ENCODE data around the gene LMAN1.

The LMAN1 gene

DNA sequence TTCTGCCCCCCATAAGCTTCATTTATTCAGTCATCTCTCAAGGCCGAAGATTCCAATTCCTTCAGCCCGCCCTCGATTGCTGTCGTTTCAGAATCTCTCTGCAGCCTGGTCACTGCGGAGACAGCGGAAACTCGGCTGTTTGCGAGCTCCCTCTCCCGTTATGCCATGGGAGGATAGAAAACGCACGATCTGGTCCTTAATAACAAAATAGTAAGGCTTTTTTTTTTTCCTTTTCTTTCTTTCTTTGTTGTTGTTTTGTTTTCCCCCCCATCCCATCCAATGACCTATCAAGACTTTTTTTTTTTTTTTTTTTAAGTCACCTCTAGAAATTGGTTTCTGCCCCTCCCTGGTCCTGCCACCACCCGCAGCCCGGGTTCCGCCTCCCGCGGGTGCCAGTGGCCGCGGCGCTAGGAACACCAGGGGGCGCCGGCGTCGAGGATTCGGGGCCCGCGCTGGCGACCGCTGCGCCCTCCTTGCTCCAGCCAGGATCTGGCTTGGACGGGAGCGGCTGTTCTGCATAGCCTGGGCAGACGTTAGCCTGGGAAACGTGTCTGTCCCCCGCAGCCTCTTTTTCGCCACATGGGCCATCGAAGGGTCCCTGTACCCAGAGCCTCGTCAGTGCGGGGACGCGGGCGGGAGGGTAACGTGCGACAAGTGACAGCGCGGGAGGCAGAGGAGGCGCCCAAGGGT lies 50.7 kb downstream of the LMAN1 start:
- Mint-ChIP-seq H3K36me3 (ENCODE audit: low read depth) (no peaks in the 10 kb centered on the region), H3K27me3 (ENCODE audit: low read depth) (peaks cover 69% of the 10 kb centered on the region), H3K4me3 (peak overlapping the region; percentile 53 to 64 (median 59)), H3K27ac (no peak overlapping the region), H3K4me1 (no peaks in the 10 kb centered on the region), H3K9me3 (no peaks in the 10 kb centered on the region)
- TF ChIP-seq, protein P1, sequence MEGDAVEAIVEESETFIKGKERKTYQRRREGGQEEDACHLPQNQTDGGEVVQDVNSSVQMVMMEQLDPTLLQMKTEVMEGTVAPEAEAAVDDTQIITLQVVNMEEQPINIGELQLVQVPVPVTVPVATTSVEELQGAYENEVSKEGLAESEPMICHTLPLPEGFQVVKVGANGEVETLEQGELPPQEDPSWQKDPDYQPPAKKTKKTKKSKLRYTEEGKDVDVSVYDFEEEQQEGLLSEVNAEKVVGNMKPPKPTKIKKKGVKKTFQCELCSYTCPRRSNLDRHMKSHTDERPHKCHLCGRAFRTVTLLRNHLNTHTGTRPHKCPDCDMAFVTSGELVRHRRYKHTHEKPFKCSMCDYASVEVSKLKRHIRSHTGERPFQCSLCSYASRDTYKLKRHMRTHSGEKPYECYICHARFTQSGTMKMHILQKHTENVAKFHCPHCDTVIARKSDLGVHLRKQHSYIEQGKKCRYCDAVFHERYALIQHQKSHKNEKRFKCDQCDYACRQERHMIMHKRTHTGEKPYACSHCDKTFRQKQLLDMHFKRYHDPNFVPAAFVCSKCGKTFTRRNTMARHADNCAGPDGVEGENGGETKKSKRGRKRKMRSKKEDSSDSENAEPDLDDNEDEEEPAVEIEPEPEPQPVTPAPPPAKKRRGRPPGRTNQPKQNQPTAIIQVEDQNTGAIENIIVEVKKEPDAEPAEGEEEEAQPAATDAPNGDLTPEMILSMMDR (IDR thresholded peaks at IDR 0.05; ENCODE audit: unreplicated experiment in 3 of 3): peak; percentile 86 to 97 (median 88)

DNA sequence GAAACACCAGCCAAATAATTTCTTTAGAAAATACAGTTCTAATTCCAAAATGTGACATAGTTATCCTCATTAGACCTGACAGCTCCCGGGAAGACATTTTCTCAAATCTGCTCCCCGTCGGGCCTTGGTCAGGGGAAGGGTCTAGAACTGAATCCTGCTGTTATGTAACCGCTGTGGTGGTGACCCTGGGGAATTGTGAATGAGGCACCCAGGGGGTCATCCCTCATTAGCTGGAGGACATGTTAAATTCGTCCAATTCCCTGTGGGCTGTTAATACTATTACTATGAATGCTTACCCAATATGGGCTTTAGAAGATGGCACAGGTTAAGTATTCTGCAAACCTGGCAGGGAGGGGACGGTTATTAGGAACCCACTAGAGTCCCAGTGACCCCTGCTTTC lies 52.4 kb downstream of the LMAN1 start:
- TF ChIP-seq, protein P1 (IDR thresholded peaks at IDR 0.05; ENCODE audit: unreplicated experiment in 3 of 3): no peak
- no peak overlapping the region for H3K4me3 Mint-ChIP-seq
- peaks cover 71% of the 10 kb centered on the region for H3K27me3 Mint-ChIP-seq (ENCODE audit: low read depth)
- H3K27ac Mint-ChIP-seq: no peak overlapping the region
- no peaks in the 10 kb centered on the region for H3K36me3 Mint-ChIP-seq (ENCODE audit: low read depth)
- no peaks in the 10 kb centered on the region for H3K9me3 Mint-ChIP-seq
- no peaks in the 10 kb centered on the region for H3K4me1 Mint-ChIP-seq

DNA sequence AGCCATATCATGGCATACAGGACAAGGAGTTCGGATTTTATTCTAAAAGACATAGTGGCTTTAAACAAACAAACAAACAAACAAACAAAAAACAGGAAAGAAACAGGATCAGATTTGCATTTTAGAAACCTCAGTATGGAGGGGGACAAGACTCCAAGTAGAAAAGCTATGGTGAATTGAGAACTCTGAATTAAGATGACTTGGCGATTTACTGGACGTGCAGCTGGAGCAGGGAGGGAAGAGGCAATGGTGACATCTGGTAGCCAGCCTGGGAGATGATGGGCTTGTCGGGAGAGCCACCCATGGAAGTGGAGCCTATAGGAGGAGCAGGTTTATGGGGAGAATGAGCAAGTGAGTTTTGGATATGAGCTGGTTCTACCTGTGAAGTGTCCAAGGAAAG lies 53.8 kb downstream of the LMAN1 start:
- no peak overlapping the region for H3K27ac Mint-ChIP-seq
- peaks cover 59% of the 10 kb centered on the region for H3K27me3 Mint-ChIP-seq (ENCODE audit: low read depth)
- TF ChIP-seq, protein P1 (IDR thresholded peaks at IDR 0.05; ENCODE audit: unreplicated experiment in 3 of 3): no peak
- no peak overlapping the region for H3K4me3 Mint-ChIP-seq
- H3K36me3 Mint-ChIP-seq (ENCODE audit: low read depth): no peaks in the 10 kb centered on the region
- no peaks in the 10 kb centered on the region for H3K9me3 Mint-ChIP-seq
- H3K4me1 Mint-ChIP-seq: no peaks in the 10 kb centered on the region

DNA sequence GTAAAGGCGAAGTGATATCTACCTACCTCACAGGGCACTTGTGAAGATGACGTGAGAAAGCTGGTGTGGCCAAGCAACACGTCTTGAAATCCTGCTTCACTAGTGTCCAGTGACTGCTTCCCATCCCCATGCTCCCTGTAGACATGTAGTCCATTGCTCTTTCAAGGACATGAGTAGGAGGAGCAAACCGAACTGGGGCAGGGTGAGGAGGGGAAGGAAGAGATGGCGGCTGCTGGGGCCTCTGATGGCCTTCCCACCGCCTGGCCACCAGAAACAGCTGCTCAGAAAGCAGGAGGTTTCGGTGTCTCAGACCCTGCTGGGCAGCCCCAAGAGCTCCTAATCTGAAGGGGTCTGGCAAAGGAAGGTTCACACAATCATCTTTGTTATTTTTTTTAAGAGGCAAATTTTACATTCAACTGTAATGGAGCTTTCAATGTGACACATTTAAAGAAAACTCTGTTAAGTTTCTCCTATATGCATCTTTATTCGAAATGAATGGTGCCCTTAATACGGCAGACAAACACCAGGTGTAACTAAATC lies 55.3 kb downstream of the LMAN1 start:
- H3K4me1 Mint-ChIP-seq: no peaks in the 10 kb centered on the region

DNA sequence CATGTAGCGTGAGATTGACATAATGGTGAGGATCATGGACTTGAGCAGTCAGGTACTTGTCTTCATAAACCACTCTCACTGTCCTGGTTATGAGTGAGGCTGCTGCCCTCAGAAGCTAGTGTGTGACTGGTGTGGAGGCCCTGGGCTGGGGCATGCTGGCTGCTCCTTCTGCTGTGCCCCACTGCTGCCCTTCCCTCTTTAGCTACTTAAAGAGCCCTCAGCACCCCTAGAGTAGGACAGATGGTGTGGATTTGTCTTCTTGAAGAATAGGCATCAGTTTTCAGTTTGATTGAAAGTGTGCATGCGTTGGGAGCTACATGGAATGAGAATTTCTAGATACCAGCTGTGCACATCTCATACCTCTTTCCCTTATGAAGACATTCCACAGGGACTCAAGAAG lies 56.1 kb downstream of the LMAN1 start:
- TF ChIP-seq, protein P1 (IDR thresholded peaks at IDR 0.05; ENCODE audit: unreplicated experiment in 3 of 3): no peak
- Mint-ChIP-seq H3K4me3 (no peak overlapping the region), H3K27ac (no peak overlapping the region), H3K9me3 (no peaks in the 10 kb centered on the region), H3K27me3 (ENCODE audit: low read depth) (peaks cover 46% of the 10 kb centered on the region), H3K4me1 (no peaks in the 10 kb centered on the region), H3K36me3 (ENCODE audit: low read depth) (no peaks in the 10 kb centered on the region)

More for the DNA sequence above, 55.3 kb downstream of the LMAN1 start:
- TF ChIP-seq, protein P1 (IDR thresholded peaks at IDR 0.05; ENCODE audit: unreplicated experiment in 3 of 3): no peak
- Mint-ChIP-seq H3K36me3 (ENCODE audit: low read depth) (no peaks in the 10 kb centered on the region), H3K27me3 (ENCODE audit: low read depth) (peaks cover 49% of the 10 kb centered on the region), H3K27ac (no peak overlapping the region), H3K4me3 (no peak overlapping the region), H3K9me3 (no peaks in the 10 kb centered on the region)

DNA sequence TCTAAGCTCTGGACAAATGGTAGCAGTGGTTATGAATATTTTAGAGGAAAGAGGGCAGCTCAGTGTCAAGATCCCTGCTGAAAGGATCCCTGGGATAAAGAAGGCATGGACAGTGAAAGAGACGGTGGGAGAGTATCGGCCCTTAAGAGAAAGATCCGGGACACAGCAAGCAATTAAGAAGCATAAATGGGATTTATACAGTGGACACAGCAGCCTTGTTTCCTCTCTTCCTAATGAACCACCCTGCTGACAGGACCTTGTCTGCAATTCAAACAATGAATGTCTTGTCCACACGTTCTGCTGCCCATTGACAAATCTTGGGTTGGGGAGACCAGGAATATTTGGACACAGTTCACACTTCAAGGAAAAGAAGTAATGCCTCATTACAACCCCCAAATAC lies 57.1 kb downstream of the LMAN1 start:
- TF ChIP-seq, protein P1 (IDR thresholded peaks at IDR 0.05; ENCODE audit: unreplicated experiment in 3 of 3): no peak
- H3K27me3 Mint-ChIP-seq (ENCODE audit: low read depth): peaks cover 44% of the 10 kb centered on the region
- no peaks in the 10 kb centered on the region for H3K36me3 Mint-ChIP-seq (ENCODE audit: low read depth)
- H3K4me1 Mint-ChIP-seq: no peaks in the 10 kb centered on the region
- no peak overlapping the region for H3K27ac Mint-ChIP-seq
- H3K9me3 Mint-ChIP-seq: no peaks in the 10 kb centered on the region
- no peak overlapping the region for H3K4me3 Mint-ChIP-seq

Measured in nephron (organoid).